Hematopoietic multipotent progenitor cell treated with erythropoietin and hydrocortisone succinate and interleukin-3 and kit ligand, for 17 days (in vitro differentiated cells): ENCODE results near the gene TSPY10.
"Not testable (repeated sequence)": the region's sequence is repeated elsewhere in the genome, so short reads cannot be mapped to it uniquely, and the experiment has no call there.

Experiments
- DNase-seq: peaks from one replicate; pipeline ENCODE4 v3.0.0-alpha.2; 2015; ENCODE audit warnings: low spot score

Gene TSPY10

GRCh38 chrY:9527580-9527979 lies at the start of gene TSPY10:
Gene TSPY10, plus strand, starts transcription at chrY:9527880. Its CDS starts 46 bp downstream, at chrY:9527926.
- DNase-seq, result not testable (repeated sequence)

- not testable (repeated sequence) for DNase-seq
These were observed 40.7 kb upstream of the TSPY10 start, which contains the start of gene TSPY9 for GRCh38 chrY:9486967-9487366. Gene TSPY9, plus strand, starts transcription at chrY:9487267. Its CDS starts 46 bp downstream, at chrY:9487313.

- not testable (repeated sequence) for DNase-seq
These were observed 23.3 kb upstream of the TSPY10 start for GRCh38 chrY:9504396-9504795.

- not testable (repeated sequence) for DNase-seq
These were observed 11.4 kb upstream of the TSPY10 start for GRCh38 chrY:9516287-9516686.
